ENCODE data around the gene SERPINA12.
A peak's percentile ranks its signal among the peaks of the same experiment; 100 is the strongest.

SERPINA12 gene

GRCh38 chr14:94509356-94509755, at the start of gene SERPINA12:
TSS of gene SERPINA12 (minus strand) at chr14:94509469. CDS start at chr14:94498397, 11,072 bp downstream.
- DNase-seq: no peak

- DNase-seq: no peak
These were observed 49.6 kb upstream of the SERPINA12 start for GRCh38 chr14:94558842-94559241.

GRCh38 chr14:94557327-94557726, 48.1 kb upstream of the SERPINA12 start:
- no peak for DNase-seq

GRCh38 chr14:94555991-94556390, 46.7 kb upstream of the SERPINA12 start:
- no peak for DNase-seq

GRCh38 chr14:94550041-94550440, 40.8 kb upstream of the SERPINA12 start:
- DNase-seq: no peak

- peak; percentile 59 for DNase-seq
These were observed 40.0 kb upstream of the SERPINA12 start for GRCh38 chr14:94548999-94549985.

GRCh38 chr14:94548131-94548998, 39.1 kb upstream of the SERPINA12 start:
- DNase-seq: no peak

- DNase-seq: no peak
These were observed 38.5 kb upstream of the SERPINA12 start for GRCh38 chr14:94547726-94548125.

- DNase-seq: no peak
These were observed 37.9 kb upstream of the SERPINA12 start for GRCh38 chr14:94547151-94547680.

GRCh38 chr14:94545131-94545841, 36.0 kb upstream of the SERPINA12 start:
- DNase-seq: no peak

GRCh38 chr14:94544726-94545125, 35.5 kb upstream of the SERPINA12 start:
- DNase-seq: no peak

GRCh38 chr14:94543449-94544124, 34.3 kb upstream of the SERPINA12 start:
- no peak for DNase-seq

- no peak for DNase-seq
These were observed 33.7 kb upstream of the SERPINA12 start for GRCh38 chr14:94542811-94543440.

GRCh38 chr14:94542111-94542810, 33.0 kb upstream of the SERPINA12 start:
- peak; percentile 85 for DNase-seq

- DNase-seq: no peak
These were observed 32.1 kb upstream of the SERPINA12 start for GRCh38 chr14:94541234-94541975.

GRCh38 chr14:94540031-94540794, 30.9 kb upstream of the SERPINA12 start:
- peak; percentile 21 for DNase-seq

GRCh38 chr14:94539181-94539580, 29.9 kb upstream of the SERPINA12 start:
- no peak for DNase-seq

- DNase-seq: no peak
These were observed 28.9 kb upstream of the SERPINA12 start for GRCh38 chr14:94538070-94538740.

- DNase-seq: peak; percentile 25
These were observed 27.6 kb upstream of the SERPINA12 start for GRCh38 chr14:94536836-94537235.

Measured in EL (cell line).